HG03558 (cell line): ENCODE measurements around the gene MBNL1.
A peak's percentile ranks its signal among the peaks of the same experiment; 100 is the strongest.
"Not testable (repeated sequence)": the region's sequence is repeated elsewhere in the genome, so short reads cannot be mapped to it uniquely, and the experiment has no call there.

ENCODE experiments used
- ATAC-seq: cut with Tn5 transposase; IDR thresholded peaks from one replicate; pipeline ENCODE4 v1.9.1; 2021; ENCODE audit warnings: moderate number of reproducible peaks; ENCODE audit not compliant: unreplicated experiment; ENCODE audit errors: extremely low read depth

The MBNL1 gene

DNA sequence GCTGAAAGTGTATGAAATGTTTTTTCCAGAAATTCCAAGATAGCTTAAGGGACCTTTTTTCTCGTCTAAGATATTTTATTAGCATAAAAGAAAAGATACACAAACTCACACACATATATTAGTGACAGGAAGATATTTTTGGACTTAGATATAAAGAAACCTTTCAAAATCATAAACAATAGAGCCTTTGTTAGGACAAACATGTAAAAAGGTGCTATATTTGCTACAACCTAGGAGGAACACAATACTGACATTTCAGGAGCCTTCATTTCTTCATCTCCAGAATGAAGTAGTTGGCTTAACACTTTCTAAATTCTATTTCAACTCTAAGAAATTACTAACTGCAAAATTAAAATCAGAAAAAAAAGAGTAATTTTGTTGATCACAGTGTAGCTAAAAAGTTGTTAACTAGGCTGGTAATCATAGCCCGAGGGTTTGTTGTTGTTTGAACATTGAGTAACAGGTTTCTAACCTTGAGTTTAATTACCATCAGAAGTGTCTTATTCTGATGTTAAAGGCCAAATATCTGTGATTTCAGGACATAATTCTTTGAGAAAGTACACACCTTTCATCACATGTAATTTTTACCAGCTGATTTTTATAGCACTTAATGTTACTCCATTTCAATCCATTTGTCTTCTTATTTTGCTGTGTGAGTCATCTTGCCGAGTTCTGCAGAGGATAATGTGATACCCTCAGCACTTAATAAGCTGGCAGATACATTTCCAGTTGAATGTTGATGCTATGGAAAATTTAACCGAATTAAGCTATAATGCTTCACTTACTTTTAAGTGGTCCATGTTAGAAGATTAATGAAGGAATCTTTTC lies 97.3 kb downstream of the MBNL1 start:
- ATAC-seq = no peak

DNA sequence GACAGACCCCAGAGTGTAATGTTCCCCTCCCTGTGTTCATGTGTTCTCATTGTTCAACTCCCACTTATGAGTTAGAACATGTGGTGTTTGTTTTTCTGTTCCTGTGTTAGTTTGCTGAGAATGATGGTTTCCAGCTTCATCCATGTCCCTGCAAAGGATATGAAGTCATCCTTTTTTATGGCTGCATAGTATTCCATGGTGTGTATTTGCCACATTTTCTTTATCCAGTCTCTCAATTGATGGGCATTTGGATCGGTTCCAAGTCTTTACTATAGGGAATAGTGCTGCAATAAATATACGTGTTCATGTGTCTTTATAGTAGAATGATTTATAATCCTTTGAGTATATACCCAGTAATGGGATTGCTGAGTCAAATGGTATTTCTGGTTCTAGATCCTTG lies 98.5 kb downstream of the MBNL1 start:
- not testable (repeated sequence) for ATAC-seq

DNA sequence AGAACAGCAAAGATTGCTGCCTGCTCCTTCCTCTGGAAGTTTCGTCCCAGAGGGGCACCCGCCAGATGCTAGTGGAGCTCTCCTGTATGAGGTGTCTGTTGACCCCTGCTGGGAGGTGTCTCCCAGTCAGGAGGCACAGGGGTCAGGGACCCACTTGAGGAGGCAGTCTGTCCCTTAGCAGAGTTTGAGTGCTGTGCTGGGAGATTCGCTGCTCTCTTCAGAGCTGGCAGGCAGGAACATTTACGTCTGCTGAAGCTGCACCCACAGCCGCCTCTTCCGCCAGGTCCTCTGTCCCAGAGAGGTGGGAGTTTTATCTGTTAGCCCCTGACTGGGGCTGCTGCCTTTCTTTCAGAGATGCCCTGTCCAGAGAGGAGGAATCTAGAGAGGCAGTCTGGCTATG lies 103.9 kb downstream of the MBNL1 start:
- not testable (repeated sequence) for ATAC-seq

DNA sequence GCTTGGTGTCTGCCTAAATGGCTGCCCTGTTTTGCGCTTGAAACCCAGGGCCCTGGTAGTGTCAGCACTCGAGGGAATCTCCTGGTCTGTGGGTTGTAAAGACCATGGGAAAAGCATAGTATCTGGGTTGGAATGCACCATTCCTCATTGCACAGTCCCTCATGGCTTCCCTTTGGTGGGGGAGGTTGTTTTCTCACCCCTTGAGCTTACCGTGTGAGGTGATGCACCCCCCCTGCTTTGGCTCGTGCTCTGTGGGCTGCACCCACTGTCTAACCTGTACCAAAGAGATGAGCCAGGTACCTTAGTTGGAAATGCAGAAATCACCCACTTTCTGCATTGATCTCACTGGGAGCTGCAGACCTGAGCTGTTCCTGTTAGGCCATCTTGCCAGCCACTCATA lies 104.7 kb downstream of the MBNL1 start:
- ATAC-seq = no peak

DNA sequence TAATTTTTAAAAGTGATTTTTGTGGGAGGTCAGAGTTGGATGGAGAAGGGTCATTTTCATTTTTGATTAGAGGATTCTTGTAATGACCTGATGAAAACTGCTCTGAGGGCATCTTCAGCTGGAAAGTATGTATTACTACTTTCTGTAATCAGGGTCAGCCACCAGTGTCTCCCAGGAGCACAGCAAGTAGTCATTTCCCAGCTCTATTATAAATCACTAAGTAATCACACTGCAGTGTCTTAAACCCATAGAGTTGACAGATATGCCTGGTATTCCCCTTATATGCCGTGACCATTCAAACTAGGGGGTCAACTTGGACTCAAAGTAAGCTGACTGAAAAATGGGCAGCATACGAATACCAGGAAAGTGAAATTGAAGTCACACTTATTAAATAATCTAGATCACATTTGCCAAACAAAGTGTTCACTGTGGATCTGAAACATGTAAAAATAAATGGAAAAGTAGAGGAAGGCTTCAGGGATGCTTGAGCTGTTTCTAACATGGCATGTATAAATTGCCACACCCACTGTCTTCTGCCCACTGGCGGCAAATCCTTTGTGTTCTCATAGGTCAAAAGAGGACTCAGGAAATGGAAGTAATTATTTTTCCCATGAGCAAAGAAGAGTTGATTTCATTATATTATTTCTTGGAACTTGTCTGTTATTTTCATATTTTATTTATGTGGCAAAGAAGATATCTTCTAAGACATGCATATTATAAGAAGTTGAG lies 105.7 kb downstream of the MBNL1 start:
- no peak for ATAC-seq

DNA sequence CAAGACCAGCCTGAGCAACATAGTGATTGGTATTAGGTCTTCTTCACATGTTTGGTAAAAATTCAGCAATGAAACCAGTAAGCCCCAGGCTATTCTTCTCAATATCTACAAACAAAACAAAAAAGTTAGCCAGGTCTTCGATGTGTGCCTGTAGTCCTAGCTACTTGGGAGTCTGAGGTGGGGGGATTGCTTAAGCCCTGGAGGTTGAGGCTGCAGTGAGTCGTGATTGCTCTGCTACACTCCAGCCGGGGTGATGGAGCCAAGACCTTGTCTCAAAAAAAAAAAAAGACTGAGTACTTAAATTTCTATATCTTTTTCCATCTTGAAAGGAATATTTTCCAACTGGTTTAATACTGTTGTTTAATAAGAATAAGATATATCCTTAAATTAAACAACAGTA lies 106.8 kb downstream of the MBNL1 start:
- ATAC-seq = no peak

DNA sequence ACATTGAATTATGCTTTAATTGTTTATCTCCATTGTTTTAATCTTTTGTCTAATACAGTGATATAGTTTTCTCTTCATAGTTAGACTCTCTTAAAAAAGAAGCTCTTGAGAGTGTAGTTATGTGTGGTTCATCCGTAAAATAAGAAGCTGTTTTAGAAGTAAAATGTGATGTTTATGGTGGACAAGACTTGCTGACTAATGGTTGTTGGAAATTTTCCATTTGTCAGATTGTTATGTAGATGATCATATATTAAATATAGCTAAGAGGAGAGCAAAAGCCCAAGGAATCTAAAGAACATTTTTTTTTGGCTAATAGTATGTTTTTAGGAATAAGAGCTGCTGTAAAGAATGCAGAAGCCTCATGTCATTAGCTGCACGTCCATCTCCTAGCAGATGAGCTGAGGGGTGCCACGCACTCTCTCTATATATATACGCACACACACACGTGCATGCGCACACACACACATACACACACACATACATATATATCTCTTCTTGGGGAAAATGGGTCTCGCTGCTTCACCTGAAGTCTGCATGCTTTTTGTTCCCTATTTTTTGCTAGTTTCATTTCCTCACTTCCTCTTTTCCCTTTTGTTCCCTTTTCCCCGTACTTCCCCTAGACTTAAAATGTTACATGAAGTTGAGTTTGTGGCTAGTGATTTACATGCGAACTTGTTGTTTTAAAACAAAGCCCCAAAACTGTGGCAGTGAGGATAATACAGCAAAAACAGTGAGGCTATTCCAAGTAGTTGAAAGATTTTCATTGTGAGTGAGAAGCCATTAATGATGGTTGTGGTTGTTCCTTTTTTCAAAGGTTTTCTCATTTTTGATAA lies 107.8 kb downstream of the MBNL1 start:
- ATAC-seq = peak; percentile 77

DNA sequence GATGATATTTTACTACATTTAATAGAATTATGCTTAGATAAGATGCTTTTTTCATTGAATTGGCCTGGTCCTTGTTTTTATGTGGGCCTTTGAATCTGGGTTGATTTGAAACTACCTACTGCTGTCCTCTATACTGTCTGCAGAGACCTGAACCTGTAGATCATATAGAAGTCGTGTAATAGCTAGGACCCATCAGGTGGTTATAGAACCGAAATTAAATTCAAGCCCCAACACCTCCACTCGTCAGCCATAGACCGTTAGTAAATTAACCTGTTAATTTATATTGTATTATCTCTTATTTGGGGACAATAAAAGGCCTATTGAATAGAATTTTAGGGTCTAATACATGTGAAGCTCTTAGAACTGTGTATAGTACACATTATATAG lies 108.4 kb downstream of the MBNL1 start:
- no peak for ATAC-seq

DNA sequence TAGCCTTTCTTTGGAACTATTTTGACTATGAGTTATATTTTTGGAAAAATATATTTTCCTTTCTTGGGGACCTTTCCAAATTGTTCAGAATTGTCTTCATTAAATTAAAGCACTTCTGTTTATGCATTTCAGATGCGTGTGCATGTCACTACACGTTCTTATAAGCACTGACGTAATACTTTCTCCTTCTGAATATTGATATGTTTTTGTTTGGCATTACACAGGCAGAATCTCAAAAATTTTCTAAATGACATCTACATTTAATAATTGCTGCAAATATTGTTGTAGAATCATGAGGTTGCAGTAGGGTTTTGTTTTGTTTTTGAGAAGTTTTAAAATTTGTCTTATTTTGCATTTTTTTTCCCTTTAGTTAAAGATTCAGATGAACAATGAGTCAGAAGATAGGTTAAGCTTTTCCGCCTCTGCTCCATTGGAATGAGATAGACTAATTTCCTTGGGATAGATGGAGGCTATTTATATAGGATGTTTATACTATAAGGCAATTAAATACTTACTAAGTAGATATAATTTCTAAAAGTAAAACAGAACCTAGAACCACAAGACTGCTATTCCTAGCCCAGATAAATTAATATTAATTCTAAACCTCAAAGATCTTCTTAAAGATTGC lies 110.8 kb downstream of the MBNL1 start:
- ATAC-seq = no peak

DNA sequence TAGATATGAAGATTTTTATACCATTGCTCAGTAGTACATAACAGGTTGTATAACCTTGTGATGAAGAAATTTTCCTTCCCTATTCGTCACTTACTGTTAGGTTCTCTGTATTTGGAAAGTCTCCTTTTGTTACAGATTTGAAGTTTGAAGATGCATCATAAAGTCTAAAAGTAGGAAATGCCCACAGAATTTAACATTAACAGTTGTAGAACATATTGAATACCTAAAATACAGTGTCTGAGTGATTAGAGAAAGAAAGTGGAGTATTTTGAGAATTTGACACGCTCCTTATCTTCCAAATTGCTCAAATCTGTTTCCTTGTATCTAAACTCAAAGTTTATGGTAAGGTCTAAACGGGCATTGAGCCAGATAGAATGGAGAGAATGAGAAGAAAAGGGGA lies 111.3 kb downstream of the MBNL1 start:
- ATAC-seq = no peak

DNA sequence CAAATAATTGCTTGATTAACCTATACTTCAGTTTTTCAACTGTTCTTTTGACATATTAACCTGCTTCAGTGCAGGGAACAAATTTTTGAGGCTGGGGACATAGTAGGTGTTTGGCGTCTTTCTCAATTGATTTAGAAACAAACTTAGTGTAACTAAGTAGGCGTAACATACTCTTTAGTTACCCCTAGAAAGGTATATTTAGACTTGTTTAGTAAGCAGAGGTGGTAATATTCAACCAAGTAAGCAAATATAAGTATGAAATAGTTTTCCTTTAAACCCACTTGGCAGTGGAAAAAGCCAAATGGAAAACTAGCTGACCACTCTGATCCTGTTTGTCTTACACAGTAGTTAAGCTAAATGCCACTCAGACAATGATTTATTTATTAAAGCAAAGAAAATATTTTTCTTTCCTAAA lies 113.2 kb downstream of the MBNL1 start:
- ATAC-seq = no peak

DNA sequence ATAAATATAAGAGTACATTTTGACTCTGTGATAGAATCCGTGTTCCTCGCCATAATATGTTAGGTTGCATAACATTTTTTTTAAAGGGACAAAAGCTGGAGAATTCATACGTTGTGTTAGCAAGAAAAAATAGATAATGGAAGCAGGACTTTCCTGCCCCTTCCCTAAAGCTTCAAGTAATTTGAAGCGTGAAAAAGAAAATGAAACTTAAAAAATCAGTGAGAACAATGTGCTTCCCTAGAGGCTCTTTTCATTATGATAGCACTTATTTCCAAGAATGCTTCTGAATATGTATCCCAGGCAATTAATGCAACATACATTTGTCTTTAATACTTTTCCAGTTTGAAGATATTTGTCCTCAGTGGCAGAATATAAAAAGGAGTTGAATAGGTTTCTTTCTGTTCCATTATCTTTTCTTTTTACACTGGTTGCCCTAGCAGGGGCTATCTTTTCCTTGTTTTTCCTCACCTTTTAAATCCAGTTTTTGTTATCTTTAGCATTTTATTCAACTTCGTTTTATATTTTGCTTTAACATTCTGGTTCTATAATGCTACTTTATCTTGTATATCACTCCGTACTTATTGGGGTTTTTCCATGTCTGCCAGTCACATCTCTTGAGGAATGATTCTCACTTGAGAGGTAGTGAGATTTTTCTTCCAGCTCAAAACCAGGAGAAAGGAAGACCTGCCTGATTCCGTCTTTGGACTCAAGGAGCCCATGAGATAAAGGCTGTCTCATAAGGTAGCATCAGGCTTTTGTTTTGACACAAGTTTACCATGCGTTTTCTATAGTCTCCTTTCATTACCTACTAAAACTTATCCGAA lies 113.8 kb downstream of the MBNL1 start:
- ATAC-seq = no peak

DNA sequence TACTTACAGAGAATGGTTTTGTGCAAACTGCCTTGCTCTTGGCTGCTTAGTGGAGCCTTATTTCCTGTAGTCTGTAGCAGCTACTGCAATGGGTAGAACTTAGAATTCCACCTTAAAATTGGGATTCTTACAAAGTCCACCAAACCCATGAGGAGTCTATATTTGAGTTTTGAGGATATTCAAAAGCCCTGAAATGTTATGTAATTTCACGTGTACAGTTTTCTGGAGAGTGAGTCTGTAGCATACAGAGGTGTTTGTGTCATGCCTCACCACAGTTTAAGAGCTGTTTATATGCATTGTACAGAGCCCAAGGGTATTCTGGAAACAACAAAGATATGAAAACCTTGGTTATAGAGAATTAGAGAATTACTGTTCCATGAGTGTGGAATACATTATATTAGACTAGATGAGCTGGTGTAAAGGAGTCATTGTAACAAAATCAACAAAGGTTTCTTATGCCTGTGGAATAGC lies 114.4 kb downstream of the MBNL1 start:
- ATAC-seq = no peak

DNA sequence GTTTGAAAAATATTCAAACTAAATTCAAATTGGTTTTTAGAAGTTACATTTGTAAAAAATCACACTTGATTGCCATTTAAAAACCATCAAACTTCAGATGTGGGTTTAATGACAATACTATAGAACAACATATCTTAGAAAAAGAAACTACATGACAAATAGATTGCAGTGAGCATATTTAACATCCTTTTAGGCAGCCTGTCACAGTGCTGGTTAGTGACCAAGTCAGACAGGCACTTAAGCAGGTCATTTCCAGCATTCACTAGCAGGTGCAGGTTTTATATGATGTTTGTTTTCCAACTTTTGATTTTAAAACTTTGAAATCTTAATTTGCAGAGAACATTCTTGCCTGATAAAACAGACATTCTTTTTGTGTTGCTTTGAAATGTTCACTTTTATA lies 115.7 kb downstream of the MBNL1 start:
- no peak for ATAC-seq

DNA sequence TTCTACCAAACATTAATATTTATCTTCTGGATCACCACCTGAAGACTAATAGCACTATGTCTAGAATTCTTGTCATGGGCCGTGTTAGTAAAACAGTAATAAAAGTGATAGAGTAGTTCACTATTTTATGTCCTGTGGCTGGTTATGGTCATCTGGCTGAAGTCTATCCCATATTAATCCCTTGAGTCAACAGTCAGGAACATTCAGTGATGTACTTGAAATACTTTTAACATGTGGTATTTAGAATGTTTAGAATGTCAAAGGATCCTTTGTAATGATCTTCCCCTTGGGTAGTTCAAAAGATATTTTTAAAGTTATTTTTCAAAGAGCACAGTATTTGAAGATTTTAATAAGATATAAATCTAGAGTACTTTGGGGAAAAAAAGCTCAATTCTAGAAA lies 117.0 kb downstream of the MBNL1 start:
- no peak for ATAC-seq

DNA sequence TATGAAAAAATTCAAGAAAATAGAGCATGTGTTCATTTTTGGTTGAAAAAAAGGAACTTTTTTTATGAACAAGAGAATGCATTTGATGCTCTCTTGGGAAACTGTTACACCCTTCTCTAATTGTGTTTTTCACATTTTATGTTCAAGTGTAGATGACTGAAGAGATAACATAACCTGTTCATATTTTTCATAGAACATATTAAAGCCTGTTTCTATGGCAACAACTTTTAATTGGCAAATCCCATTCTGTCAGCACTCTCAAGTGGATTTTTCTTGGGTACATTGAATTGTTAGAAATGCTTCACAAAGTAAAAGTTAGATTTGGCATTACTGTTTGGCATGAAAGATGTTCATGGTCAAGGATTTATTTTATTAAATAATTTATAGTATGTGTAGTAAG lies 117.5 kb downstream of the MBNL1 start:
- no peak for ATAC-seq

DNA sequence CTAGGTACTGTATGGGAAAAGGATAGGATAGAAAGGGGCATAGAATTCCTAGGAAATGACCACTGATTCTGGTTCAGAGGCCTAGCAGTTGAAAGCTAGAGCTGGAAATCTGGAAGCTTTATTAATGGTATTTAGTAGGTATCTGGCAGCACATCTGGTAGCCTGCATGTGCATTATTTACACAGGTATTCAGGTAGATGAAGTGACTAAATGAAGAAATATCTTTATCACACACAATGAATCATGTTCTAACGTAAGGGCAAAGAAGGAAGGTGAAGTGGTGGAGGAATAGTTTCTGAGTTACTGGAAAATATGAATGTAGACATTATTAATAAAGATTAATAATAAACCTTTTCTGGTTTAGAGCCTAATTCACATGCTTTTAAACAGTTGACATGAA lies 119.9 kb downstream of the MBNL1 start:
- no peak for ATAC-seq

DNA sequence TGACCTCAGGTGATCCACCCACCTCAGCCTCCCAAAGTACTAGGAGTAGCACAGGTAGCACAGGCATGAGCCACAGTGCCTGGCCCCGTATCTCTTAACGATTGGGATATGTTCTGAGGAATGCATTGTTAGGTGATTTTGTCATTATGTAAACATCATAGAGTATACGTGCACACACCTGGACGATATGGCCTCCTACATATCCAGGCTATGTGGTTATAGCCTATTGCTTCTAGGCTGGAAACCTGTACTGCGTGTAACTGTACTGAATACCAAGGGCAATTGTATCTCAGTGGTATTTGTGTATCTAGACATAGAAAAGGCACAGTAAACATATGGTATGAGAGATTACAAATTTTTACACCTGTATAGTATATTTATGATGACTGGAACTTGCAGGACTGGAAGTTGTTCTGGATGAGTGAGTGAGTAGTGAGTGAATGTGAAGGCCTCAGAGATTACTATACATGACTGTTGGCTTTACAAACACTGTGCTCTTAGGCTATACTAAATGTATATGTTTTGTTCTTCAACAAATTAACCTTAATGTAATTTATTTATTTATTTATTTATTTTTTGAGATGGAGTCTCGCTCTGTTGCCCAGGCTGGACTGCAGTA lies 120.7 kb downstream of the MBNL1 start:
- no peak for ATAC-seq

DNA sequence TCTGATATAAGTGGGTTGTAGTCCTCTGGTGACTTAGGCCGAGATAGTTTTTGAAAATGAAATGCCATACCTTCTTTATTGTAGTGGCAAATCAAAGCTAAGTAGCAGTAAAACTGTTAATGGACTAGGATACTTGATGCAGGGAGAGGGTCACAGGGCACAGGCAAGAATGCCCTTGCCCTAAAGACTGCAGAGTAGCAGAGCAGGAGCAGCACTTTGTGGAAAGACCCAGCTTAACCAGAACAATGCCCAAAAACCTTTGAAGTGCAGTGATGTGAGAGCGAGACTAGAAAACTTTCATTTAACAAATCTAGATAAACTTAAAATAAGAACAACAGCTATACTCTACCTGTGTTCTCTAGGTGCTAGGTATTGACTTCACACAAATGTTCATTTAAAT lies 121.9 kb downstream of the MBNL1 start:
- no peak for ATAC-seq
